Caco-2 (cell line): ENCODE data around the gene CERS1. TPM values are rescaled to one million over a fixed set of nuclear protein-coding genes. Genes with fewer than 3 reads are reported as not detected.

Experiments used
- BruUV-seq: library from RNA; stranded (reverse); fragments of 400-500 nt; replicated peaks from 2 replicates; lab custom pipeline; 2021; lab: Mats Ljungman, UMichigan
- CTCF ChIA-PET: fragments of 300-600 bp; sonication (Branson Sonifier 250); formaldehyde crosslinking; loops from one replicate; lab custom pipeline; 2022; ENCODE audit warnings: antibody characterized with exemption; lab: Charles Lee
- POLR2A ChIA-PET: fragments of 300-600 bp; sonication (Branson Sonifier 250); formaldehyde crosslinking; loops from one replicate; lab custom pipeline; 2022; ENCODE audit warnings: antibody characterized with exemption; lab: Charles Lee
- DNase-seq, 2 experiments: peaks; one replicate each; pipeline versions ENCODE4 v3.0.0 to v3.0.0-alpha.2; 2020 to 2022
- H3K27me3 ChIP-seq: replicated peaks from 2 replicates; pipeline ENCODE4 v1.6.0; 2011; ENCODE audit warnings: low read length; ENCODE audit not compliant: control insufficient read depth, insufficient read depth
- H3K36me3 ChIP-seq: 2 replicates; pipeline ENCODE4 v1.5.1; 2011; ENCODE audit warnings: low read length; ENCODE audit not compliant: control insufficient read depth, insufficient read depth
- H3K4me1 ChIP-seq: fragments of 250-450 bp; sonication (Bioruptor Pico); 2 replicates; pipeline ENCODE4 v1.5.1; 2020; ENCODE audit warnings: mild to moderate bottlenecking
- H3K4me3 ChIP-seq: 2 replicates; pipeline ENCODE4 v1.5.1; 2011; ENCODE audit warnings: low read depth, mild to moderate bottlenecking, control low read depth, low read length
- H3K9me3 ChIP-seq: fragments of 250-450 bp; sonication (Bioruptor Pico); 2 replicates; pipeline ENCODE4 v1.5.1; 2020; ENCODE audit warnings: mild to moderate bottlenecking, moderate library complexity
- H3K27ac Mint-ChIP-seq: one replicate; pipeline ENCODE4 v1.8.0; 2022; ENCODE audit warnings: mixed read lengths; ENCODE audit not compliant: unreplicated experiment
- H3K27me3 Mint-ChIP-seq: one replicate; pipeline ENCODE4 v1.8.0; 2022; ENCODE audit warnings: mixed read lengths; ENCODE audit not compliant: insufficient read depth, unreplicated experiment
- H3K36me3 Mint-ChIP-seq: one replicate; pipeline ENCODE4 v1.8.0; 2022; ENCODE audit warnings: mild to moderate bottlenecking, mixed read lengths; ENCODE audit not compliant: insufficient read depth, unreplicated experiment
- H3K4me1 Mint-ChIP-seq: one replicate; pipeline ENCODE4 v1.8.0; 2022; ENCODE audit warnings: low read depth, mixed read lengths; ENCODE audit not compliant: unreplicated experiment
- H3K4me3 Mint-ChIP-seq: one replicate; pipeline ENCODE4 v1.8.0; 2022; ENCODE audit warnings: mild to moderate bottlenecking, moderate library complexity, mixed read lengths; ENCODE audit not compliant: unreplicated experiment
- H3K9me3 Mint-ChIP-seq: one replicate; pipeline ENCODE4 v1.8.0; 2022; ENCODE audit warnings: mixed read lengths; ENCODE audit not compliant: unreplicated experiment
- intact Hi-C: fragments of 100-400 bp; cut with micrococcal nuclease; formaldehyde crosslinking; loops from one replicate; pipeline ENCODE4 v1.10.0; 2022; ENCODE audit not compliant: unreplicated experiment
- total RNA-seq: library from RNA; stranded (reverse); gene quantifications from 2 replicates; pipeline ENCODE4 v1.2.3, GENCODE V29; 2022
- TF ChIP-seq, protein P1 (sequence below), 2 experiments: fragments of 200-600 bp in 1 of 2; IDR thresholded peaks; 1 replicate in 1 of 2; 2 replicates in 1 of 2; pipeline versions ENCODE4 v1.5.1 to v1.8.0; 2011 to 2022; ENCODE audit warnings: antibody characterized with exemption in 1 of 2, control low read depth in 1 of 2, inconsistent platforms in 1 of 2, low read depth in 1 of 2, low read length in 1 of 2, mild to moderate bottlenecking in 1 of 2, moderate library complexity in 1 of 2; ENCODE audit not compliant: insufficient read depth in 1 of 2, severe bottlenecking in 1 of 2, unreplicated experiment in 1 of 2

The CERS1 gene
- total RNA-seq, 1 experiment from 2014 or later: 20.3 TPM

DNA sequence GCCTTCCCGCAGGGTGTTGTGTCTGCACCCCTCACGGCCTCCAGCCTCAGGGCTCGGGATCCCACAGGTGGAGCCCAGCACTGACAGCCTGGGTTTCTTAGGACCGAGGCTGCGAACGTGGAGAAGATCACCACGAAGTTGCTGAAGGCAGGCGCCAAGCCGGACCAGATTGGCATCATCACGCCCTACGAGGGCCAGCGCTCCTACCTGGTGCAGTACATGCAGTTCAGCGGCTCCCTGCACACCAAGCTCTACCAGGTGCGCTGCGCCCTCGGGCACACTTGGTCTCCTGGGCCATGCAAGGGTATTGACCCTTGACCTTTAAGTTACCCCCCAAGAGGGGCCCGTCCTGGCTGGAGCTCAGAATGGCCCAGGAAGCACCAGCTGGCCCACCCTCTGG, 35.2 kb downstream of the CERS1 start:
- BruUV-seq: no TSS peak
- H3K9me3 Mint-ChIP-seq: no peaks in the 10 kb centered on the region
- intact Hi-C loops: no loop called here
- H3K4me3 ChIP-seq: no peak overlapping the region
- H3K36me3 ChIP-seq: peaks cover 5% of the 10 kb centered on the region
- no peak for DNase-seq
- H3K4me1 Mint-ChIP-seq: no peaks in the 10 kb centered on the region
- H3K27me3 ChIP-seq: no peaks in the 10 kb centered on the region
- H3K36me3 Mint-ChIP-seq: peaks cover 76% of the 10 kb centered on the region
- no peaks in the 10 kb centered on the region for H3K4me1 ChIP-seq
- no peak overlapping the region for H3K4me3 Mint-ChIP-seq
- H3K9me3 ChIP-seq: no peaks in the 10 kb centered on the region
- CTCF ChIA-PET: no interaction called here
- no peak overlapping the region for H3K27ac Mint-ChIP-seq
- POLR2A ChIA-PET: no interaction called here
- TF ChIP-seq, protein P1, sequence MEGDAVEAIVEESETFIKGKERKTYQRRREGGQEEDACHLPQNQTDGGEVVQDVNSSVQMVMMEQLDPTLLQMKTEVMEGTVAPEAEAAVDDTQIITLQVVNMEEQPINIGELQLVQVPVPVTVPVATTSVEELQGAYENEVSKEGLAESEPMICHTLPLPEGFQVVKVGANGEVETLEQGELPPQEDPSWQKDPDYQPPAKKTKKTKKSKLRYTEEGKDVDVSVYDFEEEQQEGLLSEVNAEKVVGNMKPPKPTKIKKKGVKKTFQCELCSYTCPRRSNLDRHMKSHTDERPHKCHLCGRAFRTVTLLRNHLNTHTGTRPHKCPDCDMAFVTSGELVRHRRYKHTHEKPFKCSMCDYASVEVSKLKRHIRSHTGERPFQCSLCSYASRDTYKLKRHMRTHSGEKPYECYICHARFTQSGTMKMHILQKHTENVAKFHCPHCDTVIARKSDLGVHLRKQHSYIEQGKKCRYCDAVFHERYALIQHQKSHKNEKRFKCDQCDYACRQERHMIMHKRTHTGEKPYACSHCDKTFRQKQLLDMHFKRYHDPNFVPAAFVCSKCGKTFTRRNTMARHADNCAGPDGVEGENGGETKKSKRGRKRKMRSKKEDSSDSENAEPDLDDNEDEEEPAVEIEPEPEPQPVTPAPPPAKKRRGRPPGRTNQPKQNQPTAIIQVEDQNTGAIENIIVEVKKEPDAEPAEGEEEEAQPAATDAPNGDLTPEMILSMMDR (IDR thresholded peaks at IDR 0.05; ENCODE audit: insufficient read depth in 1 of 2, low read depth in 1 of 2, low read length in 1 of 2, severe bottlenecking in 1 of 2, unreplicated experiment in 1 of 2): no peak
- H3K27me3 Mint-ChIP-seq: no peaks in the 10 kb centered on the region

DNA sequence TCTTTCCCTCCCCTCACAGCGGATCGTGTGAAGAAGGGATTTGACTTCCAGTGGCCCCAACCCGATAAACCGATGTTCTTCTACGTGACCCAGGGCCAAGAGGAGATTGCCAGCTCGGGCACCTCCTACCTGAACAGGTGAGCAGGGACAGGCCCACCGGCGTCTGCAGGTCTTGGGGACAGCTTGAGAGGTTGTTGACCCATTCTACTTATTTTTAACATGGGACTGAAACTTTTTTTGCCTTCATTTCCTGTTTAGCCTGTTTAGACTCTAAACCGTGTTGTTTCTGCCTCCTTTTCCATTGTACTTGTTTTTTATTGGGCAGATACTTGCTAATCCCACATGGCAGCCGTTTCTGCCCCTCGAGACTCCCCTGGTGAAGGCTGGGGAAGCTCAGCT, 35.7 kb downstream of the CERS1 start:
- intact Hi-C loops: no loop called here
- POLR2A ChIA-PET: no interaction called here
- no peak for DNase-seq
- H3K4me3 ChIP-seq: no peak overlapping the region
- Mint-ChIP-seq H3K9me3 (no peaks in the 10 kb centered on the region), H3K36me3 (peaks cover 74% of the 10 kb centered on the region), H3K27me3 (no peaks in the 10 kb centered on the region), H3K27ac (no peak overlapping the region), H3K4me3 (no peak overlapping the region), H3K4me1 (no peaks in the 10 kb centered on the region)
- CTCF ChIA-PET: no interaction called here
- no peaks in the 10 kb centered on the region for H3K27me3 ChIP-seq
- H3K9me3 ChIP-seq: no peaks in the 10 kb centered on the region
- BruUV-seq: no TSS peak
- TF ChIP-seq, protein P1 (IDR thresholded peaks at IDR 0.05; ENCODE audit: insufficient read depth in 1 of 2, low read depth in 1 of 2, low read length in 1 of 2, severe bottlenecking in 1 of 2, unreplicated experiment in 1 of 2): no peak
- peaks cover 5% of the 10 kb centered on the region for H3K36me3 ChIP-seq
- no peaks in the 10 kb centered on the region for H3K4me1 ChIP-seq

DNA sequence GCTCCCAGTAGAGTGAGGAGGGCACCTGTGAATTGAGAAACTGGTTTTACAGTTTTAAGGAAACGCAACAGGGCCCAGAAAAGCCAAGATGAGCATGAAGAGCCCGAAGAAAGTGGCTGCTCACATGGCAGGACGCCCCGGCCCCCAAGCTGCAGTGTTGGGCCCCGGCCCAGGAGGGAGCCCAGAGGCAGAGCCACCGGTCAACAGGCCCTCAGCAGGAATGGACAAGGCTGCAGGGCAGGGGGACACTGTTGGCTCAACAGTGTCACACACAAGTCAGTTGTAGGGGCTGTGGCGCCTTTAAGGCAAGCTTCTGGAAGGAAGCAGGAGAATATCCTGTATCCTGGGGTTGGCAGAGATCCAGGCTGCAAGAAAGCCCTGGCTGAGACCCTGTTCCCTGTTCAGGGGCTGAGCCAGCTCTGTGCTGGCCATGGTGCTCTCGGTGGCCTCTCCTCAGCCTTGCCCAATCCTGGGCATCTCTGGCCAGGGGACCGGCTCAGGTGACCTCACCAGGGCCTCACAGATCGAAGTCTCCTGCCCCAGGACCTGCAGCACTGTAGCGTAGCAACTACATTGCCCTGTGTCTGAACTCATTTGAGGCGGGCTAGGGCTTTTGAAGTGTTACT, 36.2 kb downstream of the CERS1 start:
- TF ChIP-seq, protein P1 (IDR thresholded peaks at IDR 0.05; ENCODE audit: insufficient read depth in 1 of 2, low read depth in 1 of 2, low read length in 1 of 2, severe bottlenecking in 1 of 2, unreplicated experiment in 1 of 2): no peak
- no TSS peak for BruUV-seq
- H3K4me1 ChIP-seq: no peaks in the 10 kb centered on the region
- H3K4me3 Mint-ChIP-seq: no peak overlapping the region
- POLR2A ChIA-PET: no interaction called here
- peaks cover 4% of the 10 kb centered on the region for H3K36me3 ChIP-seq
- peaks cover 73% of the 10 kb centered on the region for H3K36me3 Mint-ChIP-seq
- H3K27ac Mint-ChIP-seq: no peak overlapping the region
- no peaks in the 10 kb centered on the region for H3K27me3 ChIP-seq
- H3K27me3 Mint-ChIP-seq: no peaks in the 10 kb centered on the region
- intact Hi-C loops: no loop called here
- H3K4me3 ChIP-seq: no peak overlapping the region
- H3K9me3 ChIP-seq: no peaks in the 10 kb centered on the region
- no peaks in the 10 kb centered on the region for H3K9me3 Mint-ChIP-seq
- H3K4me1 Mint-ChIP-seq: no peaks in the 10 kb centered on the region
- no peak for DNase-seq
- CTCF ChIA-PET: interaction anchor here (0.5 to 0.6 kb wide), 2 partner anchors 34 to 148 kb away, joined by 3 read pairs; no protein-coding TSS in a partner anchor
